ENCODE data around the gene CHURC1. TPM values are rescaled to one million over a fixed set of nuclear protein-coding genes. Genes with fewer than 3 reads are reported as not detected.
"Not testable (repeated sequence)": the region's sequence is repeated elsewhere in the genome, so short reads cannot be mapped to it uniquely, and the experiment has no call there.

CHURC1 gene
- total RNA-seq, 1 experiment from 2014 or later: 61.9 TPM

DNA sequence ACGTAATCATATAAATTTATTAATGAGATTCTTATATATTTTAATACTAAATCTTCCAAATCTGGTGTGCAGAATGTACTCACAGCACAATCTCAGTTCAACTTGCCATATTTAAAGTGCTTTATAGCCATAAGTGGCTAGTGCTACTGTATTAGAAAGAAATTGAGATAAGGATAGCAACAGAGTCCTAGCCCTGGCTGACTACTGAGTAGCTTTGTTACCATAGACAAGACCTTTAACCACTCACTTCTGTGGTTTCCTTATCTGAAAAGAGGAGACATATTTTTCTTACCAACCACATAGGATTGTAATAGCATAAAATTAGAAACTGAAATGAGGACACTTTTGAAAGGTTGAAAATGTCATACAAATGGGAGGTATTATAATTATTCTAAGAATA is 2.0 kb upstream of the CHURC1 start:
- no peak overlapping the region for H3K4me3 ChIP-seq (ENCODE audit: low read depth, low read length, poor library complexity, severe bottlenecking)
- intact Hi-C loops (cut with micrococcal nuclease; ENCODE audit: unreplicated experiment): loop anchor here (5.0 kb wide), 1 partner anchor 75 kb away; the partner anchor contains the start of gene FNTB
- no TSS peak for BruUV-seq (replicated peaks)

DNA sequence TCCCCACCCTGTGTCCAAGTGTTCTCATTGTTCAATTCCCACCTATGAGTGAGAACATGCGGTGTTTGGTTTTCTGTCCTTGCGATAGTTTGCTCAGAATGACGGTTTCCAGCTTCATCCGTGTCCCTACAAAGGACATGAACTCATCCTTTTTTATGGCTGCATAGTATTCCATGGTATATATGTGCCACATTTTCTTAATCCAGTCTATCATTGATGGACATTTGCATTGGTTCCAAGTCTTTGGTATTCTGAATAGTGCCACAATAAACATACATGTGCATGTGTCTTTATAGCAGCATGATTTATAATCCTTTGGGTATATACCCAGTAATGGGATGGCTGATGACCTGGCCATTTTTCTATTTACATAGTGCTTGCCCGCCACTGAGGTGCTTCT is 778 bp upstream of the CHURC1 start:
- H3K27ac ChIP-seq (ENCODE audit: low read depth, low read length, poor library complexity, severe bottlenecking); H3K9me3 ChIP-seq (ENCODE audit: low read depth, low read length, poor library complexity, severe bottlenecking); DNase-seq (ENCODE audit: low spot score); BruUV-seq (replicated peaks); H3K36me3 ChIP-seq (ENCODE audit: insufficient read depth, low read length, poor library complexity, severe bottlenecking); H3K27me3 ChIP-seq (replicated peaks; ENCODE audit: insufficient read depth, low read depth, low read length, poor library complexity); CTCF ChIA-PET; POLR2A ChIA-PET (ENCODE audit: low non-redundant PET): not testable (repeated sequence)
- Histone ChIP-seq H3K4me1 (ENCODE audit: insufficient read depth, low read length, poor library complexity, severe bottlenecking) (peaks cover 13% of the 10 kb centered on the region), H3K4me3 (ENCODE audit: low read depth, low read length, poor library complexity, severe bottlenecking) (peak overlapping the region; percentile 92)
- intact Hi-C loops (cut with micrococcal nuclease; ENCODE audit: unreplicated experiment): loop anchor here (5.0 kb wide), 1 partner anchor 74 kb away; the partner anchor contains the start of gene FNTB

More for the DNA sequence above, 2.0 kb upstream of the CHURC1 start:
- H3K27me3 ChIP-seq (replicated peaks; ENCODE audit: insufficient read depth, low read depth, low read length, poor library complexity): no peaks in the 10 kb centered on the region
- ChIA-PET CTCF (no interaction called here), POLR2A (ENCODE audit: low non-redundant PET) (no interaction called here)
- TF ChIP-seq, protein P1, sequence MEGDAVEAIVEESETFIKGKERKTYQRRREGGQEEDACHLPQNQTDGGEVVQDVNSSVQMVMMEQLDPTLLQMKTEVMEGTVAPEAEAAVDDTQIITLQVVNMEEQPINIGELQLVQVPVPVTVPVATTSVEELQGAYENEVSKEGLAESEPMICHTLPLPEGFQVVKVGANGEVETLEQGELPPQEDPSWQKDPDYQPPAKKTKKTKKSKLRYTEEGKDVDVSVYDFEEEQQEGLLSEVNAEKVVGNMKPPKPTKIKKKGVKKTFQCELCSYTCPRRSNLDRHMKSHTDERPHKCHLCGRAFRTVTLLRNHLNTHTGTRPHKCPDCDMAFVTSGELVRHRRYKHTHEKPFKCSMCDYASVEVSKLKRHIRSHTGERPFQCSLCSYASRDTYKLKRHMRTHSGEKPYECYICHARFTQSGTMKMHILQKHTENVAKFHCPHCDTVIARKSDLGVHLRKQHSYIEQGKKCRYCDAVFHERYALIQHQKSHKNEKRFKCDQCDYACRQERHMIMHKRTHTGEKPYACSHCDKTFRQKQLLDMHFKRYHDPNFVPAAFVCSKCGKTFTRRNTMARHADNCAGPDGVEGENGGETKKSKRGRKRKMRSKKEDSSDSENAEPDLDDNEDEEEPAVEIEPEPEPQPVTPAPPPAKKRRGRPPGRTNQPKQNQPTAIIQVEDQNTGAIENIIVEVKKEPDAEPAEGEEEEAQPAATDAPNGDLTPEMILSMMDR (conservative IDR thresholded peaks at IDR 0.05; ENCODE audit: low read depth, low read length): no peak
- TF ChIP-seq EZH2 (IDR thresholded peaks at IDR 0.05; ENCODE audit: borderline replicate concordance, low read depth, low read length, poor library complexity, severe bottlenecking): no peak
- H3K27ac ChIP-seq (ENCODE audit: low read depth, low read length, poor library complexity, severe bottlenecking): no peak overlapping the region
- no peaks in the 10 kb centered on the region for H3K36me3 ChIP-seq (ENCODE audit: insufficient read depth, low read length, poor library complexity, severe bottlenecking)
- DNase-seq (ENCODE audit: low spot score): no peak
- no peaks in the 10 kb centered on the region for H3K9me3 ChIP-seq (ENCODE audit: low read depth, low read length, poor library complexity, severe bottlenecking)
- H3K4me1 ChIP-seq (ENCODE audit: insufficient read depth, low read length, poor library complexity, severe bottlenecking): peaks cover 11% of the 10 kb centered on the region

DNA sequence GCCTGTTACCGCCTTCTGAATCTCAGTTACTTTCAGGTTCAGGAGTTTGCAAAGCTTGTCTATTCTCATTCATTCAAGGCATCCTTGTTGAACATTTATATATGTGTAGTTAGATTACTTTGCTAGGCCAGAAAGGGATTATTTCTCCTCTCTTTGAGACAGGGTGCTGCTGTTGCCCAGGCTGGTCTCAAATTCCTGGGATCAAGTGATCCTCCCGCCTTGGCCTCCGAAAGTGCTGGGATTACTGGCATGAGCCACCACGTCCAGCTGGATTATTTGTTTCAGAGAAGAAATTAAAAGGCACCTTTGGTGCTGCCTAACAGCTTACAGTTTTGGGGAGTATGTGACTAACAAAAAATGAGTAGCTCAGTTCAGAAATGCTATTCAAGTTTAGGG is 772 bp downstream of the CHURC1 start:
- ChIA-PET POLR2A (ENCODE audit: low non-redundant PET) (interaction anchor here (0.6 kb wide), 2 partner anchors 10 to 294 kb away, joined by 3 to 5 read pairs; no protein-coding TSS in a partner anchor), CTCF (no interaction called here)
- no peak for TF ChIP-seq EZH2 (IDR thresholded peaks at IDR 0.05; ENCODE audit: borderline replicate concordance, low read depth, low read length, poor library complexity, severe bottlenecking)
- TF ChIP-seq, protein P1 (conservative IDR thresholded peaks at IDR 0.05; ENCODE audit: low read depth, low read length): no peak
- Histone ChIP-seq H3K27me3 (replicated peaks; ENCODE audit: insufficient read depth, low read depth, low read length, poor library complexity) (no peaks in the 10 kb centered on the region), H3K27ac (ENCODE audit: low read depth, low read length, poor library complexity, severe bottlenecking) (peak overlapping the region; percentile 91), H3K4me3 (ENCODE audit: low read depth, low read length, poor library complexity, severe bottlenecking) (peak overlapping the region; percentile 92), H3K9me3 (ENCODE audit: low read depth, low read length, poor library complexity, severe bottlenecking) (no peaks in the 10 kb centered on the region), H3K36me3 (ENCODE audit: insufficient read depth, low read length, poor library complexity, severe bottlenecking) (no peaks in the 10 kb centered on the region), H3K4me1 (ENCODE audit: insufficient read depth, low read length, poor library complexity, severe bottlenecking) (peaks cover 21% of the 10 kb centered on the region)
- DNase-seq (ENCODE audit: low spot score): no peak
- intact Hi-C loops (cut with micrococcal nuclease; ENCODE audit: unreplicated experiment): no loop called here
- BruUV-seq (replicated peaks): TSS peak; percentile 69

DNA sequence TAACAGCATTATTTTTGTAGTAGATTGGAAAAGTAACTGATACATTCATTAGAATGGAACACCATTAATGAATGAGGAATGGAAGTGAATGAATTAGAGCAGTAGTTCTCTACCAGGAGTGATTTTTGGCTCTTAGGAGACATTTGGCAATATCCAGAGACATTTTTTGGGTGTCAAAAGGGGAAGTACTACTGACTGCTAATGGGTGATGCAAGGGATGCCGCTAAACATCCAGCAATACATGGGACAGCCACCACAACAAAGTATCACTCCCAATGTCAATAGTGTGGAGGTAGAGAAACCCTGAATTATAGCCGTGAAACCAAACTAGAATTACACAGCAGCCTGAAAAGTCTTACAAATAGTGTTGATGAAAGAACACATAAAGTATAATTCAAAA is 1.5 kb downstream of the CHURC1 start:
- no TSS peak for BruUV-seq (replicated peaks)
- Histone ChIP-seq H3K9me3 (ENCODE audit: low read depth, low read length, poor library complexity, severe bottlenecking) (no peaks in the 10 kb centered on the region), H3K4me1 (ENCODE audit: insufficient read depth, low read length, poor library complexity, severe bottlenecking) (peaks cover 21% of the 10 kb centered on the region), H3K27me3 (replicated peaks; ENCODE audit: insufficient read depth, low read depth, low read length, poor library complexity) (no peaks in the 10 kb centered on the region), H3K4me3 (ENCODE audit: low read depth, low read length, poor library complexity, severe bottlenecking) (peak overlapping the region; percentile 92), H3K36me3 (ENCODE audit: insufficient read depth, low read length, poor library complexity, severe bottlenecking) (no peaks in the 10 kb centered on the region), H3K27ac (ENCODE audit: low read depth, low read length, poor library complexity, severe bottlenecking) (no peak overlapping the region)
- DNase-seq (ENCODE audit: low spot score): no peak
- ChIA-PET POLR2A (ENCODE audit: low non-redundant PET) (no interaction called here), CTCF (no interaction called here)
- intact Hi-C loops (cut with micrococcal nuclease; ENCODE audit: unreplicated experiment): no loop called here
- no peak for TF ChIP-seq EZH2 (IDR thresholded peaks at IDR 0.05; ENCODE audit: borderline replicate concordance, low read depth, low read length, poor library complexity, severe bottlenecking)
- TF ChIP-seq, protein P1 (conservative IDR thresholded peaks at IDR 0.05; ENCODE audit: low read depth, low read length): no peak

Data from A673 (cell line).